Activated T-helper 9 cell treated with anti-CD3 and anti-CD28 coated beads, Interleukin-2, amount 50 U/mL, for 16 hours (primary cell): Measurements from ENCODE around the gene SMCHD1.
"Not testable (repeated sequence)": the region's sequence is repeated elsewhere in the genome, so short reads cannot be mapped to it uniquely, and the experiment has no call there.

Experiments used
- DNase-seq: peaks from one replicate; pipeline ENCODE4 v3.0.0-alpha.2; 2020; ENCODE audit warnings: low read depth

SMCHD1 gene

GRCh38 chr18:2657788-2658458, 2.4 kb downstream of the SMCHD1 start:
- DNase-seq: no peak

- not testable (repeated sequence) for DNase-seq
These were observed 5.3 kb downstream of the SMCHD1 start for GRCh38 chr18:2660849-2661248.

GRCh38 chr18:2662288-2662687, 6.8 kb downstream of the SMCHD1 start:
- not testable (repeated sequence) for DNase-seq

GRCh38 chr18:2662990-2663389, 7.5 kb downstream of the SMCHD1 start:
- no peak for DNase-seq

GRCh38 chr18:2672410-2672809, 16.9 kb downstream of the SMCHD1 start:
- no peak for DNase-seq

- DNase-seq: no peak
These were observed 17.3 kb downstream of the SMCHD1 start for GRCh38 chr18:2672872-2673271.

GRCh38 chr18:2678933-2679332, 23.4 kb downstream of the SMCHD1 start:
- DNase-seq: not testable (repeated sequence)

- no peak for DNase-seq
These were observed 24.8 kb downstream of the SMCHD1 start for GRCh38 chr18:2680216-2680792.

- DNase-seq: no peak
These were observed 26.6 kb downstream of the SMCHD1 start for GRCh38 chr18:2681993-2682603.

- DNase-seq: no peak
These were observed 27.5 kb downstream of the SMCHD1 start for GRCh38 chr18:2683055-2683454.

- no peak for DNase-seq
These were observed 30.9 kb downstream of the SMCHD1 start for GRCh38 chr18:2686349-2686968.

GRCh38 chr18:2687390-2688001, 32.0 kb downstream of the SMCHD1 start:
- no peak for DNase-seq

GRCh38 chr18:2692508-2692907, 37.0 kb downstream of the SMCHD1 start:
- no peak for DNase-seq

- DNase-seq: no peak
These were observed 41.7 kb downstream of the SMCHD1 start for GRCh38 chr18:2697184-2697583.

- DNase-seq: no peak
These were observed 43.5 kb downstream of the SMCHD1 start for GRCh38 chr18:2699001-2699400.

- DNase-seq: no peak
These were observed 49.0 kb downstream of the SMCHD1 start for GRCh38 chr18:2704541-2704940.

- DNase-seq: no peak
These were observed 51.4 kb downstream of the SMCHD1 start for GRCh38 chr18:2706903-2707302.

GRCh38 chr18:2707551-2708168, 52.1 kb downstream of the SMCHD1 start:
- no peak for DNase-seq

GRCh38 chr18:2709316-2709715, 53.8 kb downstream of the SMCHD1 start:
- no peak for DNase-seq

GRCh38 chr18:2714140-2714539, 58.6 kb downstream of the SMCHD1 start:
- DNase-seq: no peak

- DNase-seq: no peak
These were observed 60.5 kb downstream of the SMCHD1 start for GRCh38 chr18:2715990-2716389.
